Kidney (tissue), 14 donors: ENCODE results near the gene LRRC55. TPM values are rescaled to one million over a fixed set of nuclear protein-coding genes. Genes with fewer than 3 reads are reported as not detected.

ENCODE experiments used
- DNase-seq, 5 donors: peaks; one replicate each; pipeline ENCODE4 v3.0.0-alpha.2; 2013 to 2020
- FAIRE-seq: peaks from 2 replicates; lab custom pipeline; 2012; peaks lifted over from hg19 to GRCh38; lab: Jason Lieb, UNC
- H3K27ac ChIP-seq, 2 donors: one replicate each; pipeline ENCODE4 v1.7.0; 2013; ENCODE audit warnings: low read depth in 2 of 2, low read length in 2 of 2, inconsistent platforms in 1 of 2
- H3K27me3 ChIP-seq: one replicate; pipeline ENCODE4 v1.7.1; 2013; ENCODE audit warnings: low read length, inconsistent platforms; ENCODE audit not compliant: control insufficient read depth, insufficient read depth
- H3K36me3 ChIP-seq, 3 donors: one replicate each; pipeline versions ENCODE4 v1.7.0 to v1.7.1; 2013; ENCODE audit warnings: low read length in 3 of 3, control low read depth in 1 of 3, inconsistent platforms in 1 of 3; ENCODE audit not compliant: insufficient read depth in 3 of 3, control insufficient read depth in 2 of 3
- H3K4me1 ChIP-seq, 3 donors: one replicate each; pipeline versions ENCODE4 v1.7.0 to v1.7.1; 2013; ENCODE audit warnings: low read length in 3 of 3, inconsistent platforms in 1 of 3, low read depth in 1 of 3; ENCODE audit not compliant: control insufficient read depth in 2 of 3, insufficient read depth in 2 of 3
- H3K4me3 ChIP-seq, 3 donors: one replicate each; pipeline versions ENCODE4 v1.7.0 to v1.8.1; 2013; ENCODE audit warnings: low read length in 3 of 3, control low read depth in 1 of 3, inconsistent platforms in 1 of 3
- H3K9ac ChIP-seq, 3 donors: one replicate each; pipeline versions ENCODE4 v1.7.0 to v1.7.1; 2013; ENCODE audit warnings: low read length in 3 of 3, control low read depth in 1 of 3, inconsistent platforms in 1 of 3
- H3K9me3 ChIP-seq, 3 donors: one replicate each; pipeline versions ENCODE4 v1.7.0 to v1.7.1; 2013; ENCODE audit warnings: low read length in 3 of 3, control low read depth in 1 of 3, inconsistent platforms in 1 of 3; ENCODE audit not compliant: control insufficient read depth in 2 of 3, insufficient read depth in 1 of 3
- CTCF ChIP-seq: IDR thresholded peaks from 3 replicates; pipeline ENCODE4 v1.5.1; 2012; ENCODE audit warnings: mild to moderate bottlenecking, moderate library complexity, borderline replicate concordance; ENCODE audit not compliant: insufficient read depth; ENCODE audit errors: extremely low read depth
- intact Hi-C: fragments of 100-400 bp; cut with DNase I; formaldehyde crosslinking; loops from one replicate; pipeline ENCODE4 v1.11.1; 2022
- polyA plus RNA-seq: library from polyadenylated mRNA; stranded (reverse); fragments of 350-450 nt; fragmentation: Illumina TruSeq; extraction: RNeasy Lipid Tissue Mini Kit (QIAGEN cat#74804); gene quantifications from one replicate; pipeline ENCODE4 v1.2.3, GENCODE V29; 2014; ENCODE audit warnings: low read depth, low replicate concordance; ENCODE audit not compliant: insufficient read depth
- total RNA-seq: library from RNA; stranded (reverse); fragmentation: NEBNext Ultra II Directional; extraction: Animal tissue kit (Norgen Biotek cat#: 25700); gene quantifications from one replicate; pipeline ENCODE4 v1.2.1, GENCODE V29; 2021
- donor health status: control.
- donor health status: control.
- donor health status: control.
- donor health status: control.
- donor health status: control.
- donor health status: DM: yes; HTN: yes; CAD: no.
- donor health status: Normal renal cell carcinoma (clear cell type).

The LRRC55 gene
- total and polyA plus RNA-seq, 2 donors from 2014 or later: 0.09 TPM; not detected in 1

DNA sequence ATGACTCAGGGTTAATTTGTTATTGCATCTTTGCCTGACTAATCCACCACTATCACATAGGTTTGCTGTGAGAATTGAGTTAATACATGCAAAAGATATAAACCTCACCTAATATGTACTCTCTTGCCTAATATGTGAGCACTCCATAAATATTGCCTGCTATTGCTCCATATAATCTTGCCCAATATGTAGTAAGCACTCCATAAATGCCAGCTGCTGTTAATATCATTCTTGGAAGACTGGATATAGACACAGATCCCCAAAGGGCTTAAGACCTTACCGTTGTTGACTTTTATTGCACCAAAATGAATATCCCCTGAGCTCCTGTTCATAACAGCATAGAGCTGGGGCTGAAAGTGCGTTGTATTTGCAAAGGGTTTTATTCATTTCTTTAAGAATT lies 27.0 kb upstream of the LRRC55 start:
- Histone ChIP-seq H3K27me3 (no peaks in the 10 kb centered on the region), H3K4me1 (no peaks in the 10 kb centered on the region), H3K4me3 (no peak overlapping the region), H3K9ac (no peak overlapping the region), H3K9me3 (no peaks in the 10 kb centered on the region), H3K27ac (no peak overlapping the region), H3K36me3 (no peaks in the 10 kb centered on the region)
- DNase-seq (no peak), FAIRE-seq (no peak)
- intact Hi-C loops: no loop called here
- no peak for TF ChIP-seq CTCF

GRCh38 chr11:57155400-57155799 lies 26.4 kb upstream of the LRRC55 start:
- Histone ChIP-seq H3K4me1 (no peaks in the 10 kb centered on the region), H3K36me3 (no peaks in the 10 kb centered on the region), H3K27ac (no peak overlapping the region), H3K4me3 (no peak overlapping the region), H3K9ac (no peak overlapping the region), H3K27me3 (no peaks in the 10 kb centered on the region), H3K9me3 (no peaks in the 10 kb centered on the region)
- DNase-seq: no peak
- intact Hi-C loops: no loop called here
- TF ChIP-seq CTCF: no peak
- no peak for FAIRE-seq

GRCh38 chr11:57155838-57156607 lies 25.7 kb upstream of the LRRC55 start:
- DNase-seq (no peak), FAIRE-seq (no peak)
- intact Hi-C loops: no loop called here
- no peaks in the 10 kb centered on the region for H3K4me1 ChIP-seq
- H3K9ac ChIP-seq: no peak overlapping the region
- H3K27me3 ChIP-seq: no peaks in the 10 kb centered on the region
- no peaks in the 10 kb centered on the region for H3K36me3 ChIP-seq
- no peaks in the 10 kb centered on the region for H3K9me3 ChIP-seq
- H3K4me3 ChIP-seq: no peak overlapping the region
- no peak overlapping the region for H3K27ac ChIP-seq
- TF ChIP-seq CTCF: no peak

DNA sequence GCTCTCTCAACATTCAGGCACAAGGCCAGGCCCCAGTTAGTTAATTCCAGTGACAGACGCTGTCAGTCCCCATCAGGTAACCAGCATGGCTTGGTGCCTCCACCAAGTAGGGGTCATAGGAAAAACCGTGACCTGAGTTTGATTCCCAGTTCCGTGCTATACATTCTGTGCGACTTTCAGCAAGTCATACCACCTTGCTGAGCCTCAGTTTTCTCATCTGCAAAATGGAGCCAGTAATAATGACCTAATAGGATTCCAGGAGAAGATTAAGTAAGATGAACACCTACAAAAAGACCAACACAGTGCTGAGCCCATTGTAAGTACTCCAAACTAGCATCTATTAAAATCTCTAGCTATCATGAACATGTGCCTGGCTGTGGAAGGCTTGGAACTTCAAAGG lies 24.8 kb upstream of the LRRC55 start:
- Histone ChIP-seq H3K4me3 (no peak overlapping the region), H3K9ac (no peak overlapping the region), H3K27ac (no peak overlapping the region), H3K27me3 (no peaks in the 10 kb centered on the region), H3K36me3 (no peaks in the 10 kb centered on the region), H3K9me3 (no peaks in the 10 kb centered on the region), H3K4me1 (no peaks in the 10 kb centered on the region)
- DNase-seq: no peak
- intact Hi-C loops: no loop called here
- FAIRE-seq: no peak
- no peak for TF ChIP-seq CTCF
